HG02852 (cell line): ENCODE data around the gene GPT2.
A peak's percentile ranks its signal among the peaks of the same experiment; 100 is the strongest.

Source experiments
- ATAC-seq: cut with Tn5 transposase; IDR thresholded peaks from one replicate; pipeline ENCODE4 v1.9.1; 2021; ENCODE audit warnings: mild to moderate bottlenecking, moderate library complexity; ENCODE audit not compliant: unreplicated experiment

Gene GPT2

GRCh38 chr16:46883690-46884512, at the start of gene GPT2:
Gene GPT2, plus strand, starts transcription at chr16:46884362. Its CDS starts 354 bp downstream, at chr16:46884716.
- ATAC-seq = peak; percentile 98

- ATAC-seq = no peak
Observed at GRCh38 chr16:46836534-46837530, 47.3 kb upstream of the GPT2 start.

- ATAC-seq = no peak
Observed at GRCh38 chr16:46839986-46840443, 44.1 kb upstream of the GPT2 start.

- ATAC-seq = no peak
Observed at GRCh38 chr16:46842192-46842895, 41.8 kb upstream of the GPT2 start.

GRCh38 chr16:46843898-46844642, 40.1 kb upstream of the GPT2 start:
- ATAC-seq = no peak

GRCh38 chr16:46844771-46845170, 39.4 kb upstream of the GPT2 start:
- no peak for ATAC-seq

GRCh38 chr16:46845952-46846351, 38.2 kb upstream of the GPT2 start:
- ATAC-seq = no peak

GRCh38 chr16:46848768-46849764, 35.1 kb upstream of the GPT2 start:
- no peak for ATAC-seq

GRCh38 chr16:46850619-46851555, 33.3 kb upstream of the GPT2 start:
- ATAC-seq = peak; percentile 63

GRCh38 chr16:46852130-46852529, 32.0 kb upstream of the GPT2 start:
- ATAC-seq = no peak

- peak; percentile 59 for ATAC-seq
Observed at GRCh38 chr16:46853713-46854443, 30.3 kb upstream of the GPT2 start.

GRCh38 chr16:46854846-46855245, 29.3 kb upstream of the GPT2 start:
- no peak for ATAC-seq

GRCh38 chr16:46855389-46855788, 28.8 kb upstream of the GPT2 start:
- ATAC-seq = no peak

GRCh38 chr16:46857368-46857945, 26.7 kb upstream of the GPT2 start:
- no peak for ATAC-seq

GRCh38 chr16:46858151-46858550, 26.0 kb upstream of the GPT2 start:
- ATAC-seq = no peak

GRCh38 chr16:46859719-46860152, 24.4 kb upstream of the GPT2 start:
- no peak for ATAC-seq
